A673 (cell line): ENCODE results near the gene CDC42EP3.

Experiments used
- EZH2 ChIP-seq: fragments of 200-600 bp; sonication (generic); IDR thresholded peaks from 2 replicates; pipeline ENCODE4 v1.6.1; 2017; ENCODE audit warnings: borderline replicate concordance, low read depth, mild to moderate bottlenecking, mixed read lengths, antibody characterized with exemption, low read length; ENCODE audit not compliant: poor library complexity, severe bottlenecking
- TF ChIP-seq, protein P1 (sequence below): fragments of 300-800, 200-600 bp; sonication (generic); conservative IDR thresholded peaks from 2 replicates; pipeline ENCODE4 v1.5.1; 2017; ENCODE audit warnings: low read depth, mild to moderate bottlenecking, antibody characterized with exemption, low read length, moderate library complexity, mixed read lengths

DNA sequence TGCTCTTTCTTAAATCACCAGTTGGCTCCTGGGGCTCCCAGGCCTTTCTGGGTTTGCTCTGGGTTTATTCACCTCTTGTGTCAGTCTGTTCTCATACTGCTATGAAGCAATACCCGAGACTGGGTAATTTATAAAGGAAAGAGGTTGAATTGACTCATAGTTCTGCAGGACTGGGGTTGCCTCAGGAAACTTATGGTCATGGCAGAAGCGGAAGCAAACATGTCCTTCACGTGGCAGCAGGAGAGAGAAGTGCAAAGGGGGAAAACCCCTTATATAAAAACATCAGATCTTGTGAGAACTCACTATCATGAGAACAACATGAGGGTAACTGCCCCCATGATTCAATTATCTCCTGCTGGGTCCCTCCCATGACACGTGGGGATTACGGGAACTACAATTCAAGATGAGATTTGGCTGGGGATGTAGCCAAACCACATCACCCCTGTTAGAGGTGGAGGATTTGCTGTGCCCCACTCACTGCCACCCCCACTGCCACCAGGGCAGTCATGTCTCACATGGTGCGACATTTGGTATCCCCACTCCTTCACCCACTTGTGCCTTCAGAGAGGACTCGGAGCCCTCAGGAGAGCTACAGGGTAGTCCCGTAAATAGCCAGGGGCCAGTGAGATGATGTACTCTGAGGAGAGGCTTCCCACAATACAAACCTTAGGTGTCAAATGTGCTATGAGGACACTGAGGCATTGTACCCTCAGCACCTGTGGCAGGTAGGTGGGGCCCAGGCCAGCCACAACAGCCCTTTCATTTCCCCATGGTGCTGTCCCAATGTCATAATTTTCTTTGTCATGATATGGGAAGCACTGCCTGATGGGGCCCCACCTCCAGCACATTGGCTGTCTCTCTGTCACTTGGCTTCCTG lies 35.7 kb downstream of the CDC42EP3 start:
- TF ChIP-seq, protein P1, sequence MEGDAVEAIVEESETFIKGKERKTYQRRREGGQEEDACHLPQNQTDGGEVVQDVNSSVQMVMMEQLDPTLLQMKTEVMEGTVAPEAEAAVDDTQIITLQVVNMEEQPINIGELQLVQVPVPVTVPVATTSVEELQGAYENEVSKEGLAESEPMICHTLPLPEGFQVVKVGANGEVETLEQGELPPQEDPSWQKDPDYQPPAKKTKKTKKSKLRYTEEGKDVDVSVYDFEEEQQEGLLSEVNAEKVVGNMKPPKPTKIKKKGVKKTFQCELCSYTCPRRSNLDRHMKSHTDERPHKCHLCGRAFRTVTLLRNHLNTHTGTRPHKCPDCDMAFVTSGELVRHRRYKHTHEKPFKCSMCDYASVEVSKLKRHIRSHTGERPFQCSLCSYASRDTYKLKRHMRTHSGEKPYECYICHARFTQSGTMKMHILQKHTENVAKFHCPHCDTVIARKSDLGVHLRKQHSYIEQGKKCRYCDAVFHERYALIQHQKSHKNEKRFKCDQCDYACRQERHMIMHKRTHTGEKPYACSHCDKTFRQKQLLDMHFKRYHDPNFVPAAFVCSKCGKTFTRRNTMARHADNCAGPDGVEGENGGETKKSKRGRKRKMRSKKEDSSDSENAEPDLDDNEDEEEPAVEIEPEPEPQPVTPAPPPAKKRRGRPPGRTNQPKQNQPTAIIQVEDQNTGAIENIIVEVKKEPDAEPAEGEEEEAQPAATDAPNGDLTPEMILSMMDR, result no peak
- no peak for TF ChIP-seq EZH2
